Keratinocyte (primary cell): Measurements from ENCODE around the gene SLC7A5.

Experiments
- EZH2 ChIP-seq: IDR thresholded peaks from one replicate; pipeline ENCODE4 v1.6.1; 2012; ENCODE audit warnings: inconsistent platforms, mild to moderate bottlenecking, low read length, moderate library complexity
- TF ChIP-seq, protein P1 (sequence below), 3 experiments: IDR thresholded peaks in 1 of 3; conservative IDR thresholded peaks in 1 of 3; optimal IDR thresholded peaks in 1 of 3; 2 replicates in 2 of 3; 3 replicates in 1 of 3; pipeline versions ENCODE3 to v1.5.1; 2011; ENCODE audit warnings: low read length in 3 of 3, mild to moderate bottlenecking in 3 of 3, moderate library complexity in 2 of 3, control low read depth in 1 of 3, inconsistent platforms in 1 of 3; ENCODE audit not compliant: insufficient read depth in 2 of 3; ENCODE audit errors: extremely low read depth in 1 of 3

DNA sequence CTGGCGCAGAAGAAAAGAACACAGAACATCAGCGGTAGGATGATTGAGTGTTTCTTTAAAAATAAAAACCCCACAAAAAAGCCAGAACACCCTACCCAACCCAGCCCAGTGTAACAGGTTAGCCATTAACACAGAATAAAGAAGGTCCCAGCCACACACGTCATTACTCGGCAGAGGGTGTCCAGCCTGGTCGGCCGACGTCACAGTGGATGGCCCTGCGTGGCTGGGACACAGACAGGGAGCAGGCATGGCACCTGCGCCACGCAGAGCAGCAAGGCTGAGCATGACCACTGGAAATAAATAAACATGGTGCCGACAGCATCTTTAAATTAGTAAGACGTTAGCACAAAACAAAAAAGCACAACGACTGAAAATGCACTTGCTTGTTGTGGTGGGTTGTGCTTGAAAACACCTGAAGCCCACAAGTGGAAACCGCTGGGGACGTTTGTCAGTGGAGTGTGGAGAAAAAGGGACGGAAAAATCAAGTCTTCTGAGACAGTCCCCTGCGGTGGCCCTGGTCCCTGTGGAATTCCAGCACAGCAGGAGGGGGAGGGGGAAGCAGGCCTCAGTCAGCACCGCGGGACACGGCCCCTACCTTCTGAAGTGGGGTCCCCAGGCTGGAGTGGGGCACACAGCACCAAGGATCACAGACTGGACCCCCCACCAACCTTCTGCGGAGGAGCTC is 39.2 kb downstream of the SLC7A5 start:
- TF ChIP-seq EZH2, result no peak
- TF ChIP-seq, protein P1, sequence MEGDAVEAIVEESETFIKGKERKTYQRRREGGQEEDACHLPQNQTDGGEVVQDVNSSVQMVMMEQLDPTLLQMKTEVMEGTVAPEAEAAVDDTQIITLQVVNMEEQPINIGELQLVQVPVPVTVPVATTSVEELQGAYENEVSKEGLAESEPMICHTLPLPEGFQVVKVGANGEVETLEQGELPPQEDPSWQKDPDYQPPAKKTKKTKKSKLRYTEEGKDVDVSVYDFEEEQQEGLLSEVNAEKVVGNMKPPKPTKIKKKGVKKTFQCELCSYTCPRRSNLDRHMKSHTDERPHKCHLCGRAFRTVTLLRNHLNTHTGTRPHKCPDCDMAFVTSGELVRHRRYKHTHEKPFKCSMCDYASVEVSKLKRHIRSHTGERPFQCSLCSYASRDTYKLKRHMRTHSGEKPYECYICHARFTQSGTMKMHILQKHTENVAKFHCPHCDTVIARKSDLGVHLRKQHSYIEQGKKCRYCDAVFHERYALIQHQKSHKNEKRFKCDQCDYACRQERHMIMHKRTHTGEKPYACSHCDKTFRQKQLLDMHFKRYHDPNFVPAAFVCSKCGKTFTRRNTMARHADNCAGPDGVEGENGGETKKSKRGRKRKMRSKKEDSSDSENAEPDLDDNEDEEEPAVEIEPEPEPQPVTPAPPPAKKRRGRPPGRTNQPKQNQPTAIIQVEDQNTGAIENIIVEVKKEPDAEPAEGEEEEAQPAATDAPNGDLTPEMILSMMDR (optimal IDR thresholded peaks at IDR 0.05 in 1 of 3, IDR thresholded peaks at IDR 0.05 in 1 of 3, conservative IDR thresholded peaks at IDR 0.05 in 1 of 3; ENCODE audit: extremely low read depth in 1 of 3, insufficient read depth in 2 of 3, low read length in 3 of 3), result no peak
